NCI-H226 (cell line): ENCODE data around the gene TEX19.

Experiments
- DNase-seq: peaks from one replicate; pipeline ENCODE4 v3.0.0-alpha.2; 2015

The TEX19 gene

GRCh38 chr17:82322526-82323453, 36.3 kb upstream of the TEX19 start:
- DNase-seq: no peak

- no peak for DNase-seq
These were observed 35.4 kb upstream of the TEX19 start for GRCh38 chr17:82323514-82324234.

- DNase-seq: no peak
These were observed 34.3 kb upstream of the TEX19 start for GRCh38 chr17:82324566-82325285.

- DNase-seq: no peak
These were observed 33.5 kb upstream of the TEX19 start for GRCh38 chr17:82325286-82326180.

- no peak for DNase-seq
These were observed 31.8 kb upstream of the TEX19 start for GRCh38 chr17:82327289-82327688.

GRCh38 chr17:82327757-82328140, 31.3 kb upstream of the TEX19 start:
- no peak for DNase-seq

DNA sequence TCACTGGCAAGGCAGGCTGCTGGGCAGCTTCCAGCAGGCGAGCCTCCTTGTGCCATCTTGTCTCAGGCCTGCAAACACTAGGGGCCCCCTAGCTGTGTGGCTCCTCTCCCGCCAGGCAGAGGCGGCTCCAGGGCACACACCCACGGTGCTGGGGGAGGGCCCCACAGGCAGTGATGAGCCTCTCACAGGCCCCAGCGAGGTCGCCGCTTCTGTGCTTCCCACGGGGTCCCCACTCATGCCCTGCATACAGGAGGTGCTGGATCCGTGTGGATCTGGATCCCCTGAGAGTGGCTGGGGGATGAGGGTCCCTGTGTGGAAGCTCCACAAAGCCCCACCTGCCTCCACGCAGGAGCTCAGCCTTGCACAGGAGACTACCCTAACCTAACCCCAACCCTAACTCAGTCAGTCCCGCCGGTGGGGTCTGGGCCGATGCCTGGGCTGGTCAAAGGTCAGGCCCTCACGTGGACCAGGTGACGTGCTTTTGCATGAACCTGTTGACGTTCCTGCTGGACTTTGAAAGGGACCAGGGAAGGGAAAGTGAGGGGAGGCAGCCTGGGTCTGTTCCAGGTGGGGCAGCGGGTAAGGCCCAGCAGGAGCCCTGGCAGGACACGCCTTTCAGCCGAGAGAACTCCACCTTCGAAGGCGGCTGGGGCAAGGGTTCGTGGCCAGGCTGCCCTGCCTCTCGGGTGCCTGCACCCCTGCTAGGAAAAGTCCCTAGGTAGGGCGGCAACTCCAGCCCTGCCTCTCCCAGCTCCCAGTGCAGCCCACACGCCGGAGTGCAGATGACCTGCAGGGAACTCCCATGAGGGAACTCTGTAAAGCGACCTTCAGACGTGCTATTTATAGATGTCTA, 30.7 kb upstream of the TEX19 start:
- DNase-seq: no peak

DNA sequence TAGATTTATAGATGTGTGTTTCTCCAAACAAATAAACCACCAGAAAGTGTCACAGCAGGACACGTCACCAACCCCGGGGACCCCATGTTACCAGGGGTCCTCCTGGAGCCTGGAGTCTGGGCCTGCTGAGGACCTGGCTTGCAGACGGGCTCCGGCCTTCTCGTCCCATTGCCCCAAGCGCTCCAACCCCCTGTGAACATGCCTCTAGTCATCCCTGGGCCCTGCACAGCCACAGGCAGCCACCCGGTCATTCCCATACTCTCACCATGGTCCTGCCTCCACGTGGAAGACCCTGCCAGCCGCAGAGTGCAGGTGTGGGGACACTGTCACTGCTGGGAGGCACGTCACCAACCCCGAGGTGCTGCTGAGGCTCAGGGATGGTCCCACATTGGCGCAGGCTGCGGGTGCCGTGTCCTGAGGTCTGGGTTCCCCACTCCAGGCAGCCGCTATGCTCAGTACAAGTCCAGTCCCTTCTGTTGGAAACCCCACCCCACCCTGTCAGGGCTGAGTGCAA, 30.0 kb upstream of the TEX19 start:
- DNase-seq: no peak

GRCh38 chr17:82329683-82330321, 29.2 kb upstream of the TEX19 start:
- no peak for DNase-seq

DNA sequence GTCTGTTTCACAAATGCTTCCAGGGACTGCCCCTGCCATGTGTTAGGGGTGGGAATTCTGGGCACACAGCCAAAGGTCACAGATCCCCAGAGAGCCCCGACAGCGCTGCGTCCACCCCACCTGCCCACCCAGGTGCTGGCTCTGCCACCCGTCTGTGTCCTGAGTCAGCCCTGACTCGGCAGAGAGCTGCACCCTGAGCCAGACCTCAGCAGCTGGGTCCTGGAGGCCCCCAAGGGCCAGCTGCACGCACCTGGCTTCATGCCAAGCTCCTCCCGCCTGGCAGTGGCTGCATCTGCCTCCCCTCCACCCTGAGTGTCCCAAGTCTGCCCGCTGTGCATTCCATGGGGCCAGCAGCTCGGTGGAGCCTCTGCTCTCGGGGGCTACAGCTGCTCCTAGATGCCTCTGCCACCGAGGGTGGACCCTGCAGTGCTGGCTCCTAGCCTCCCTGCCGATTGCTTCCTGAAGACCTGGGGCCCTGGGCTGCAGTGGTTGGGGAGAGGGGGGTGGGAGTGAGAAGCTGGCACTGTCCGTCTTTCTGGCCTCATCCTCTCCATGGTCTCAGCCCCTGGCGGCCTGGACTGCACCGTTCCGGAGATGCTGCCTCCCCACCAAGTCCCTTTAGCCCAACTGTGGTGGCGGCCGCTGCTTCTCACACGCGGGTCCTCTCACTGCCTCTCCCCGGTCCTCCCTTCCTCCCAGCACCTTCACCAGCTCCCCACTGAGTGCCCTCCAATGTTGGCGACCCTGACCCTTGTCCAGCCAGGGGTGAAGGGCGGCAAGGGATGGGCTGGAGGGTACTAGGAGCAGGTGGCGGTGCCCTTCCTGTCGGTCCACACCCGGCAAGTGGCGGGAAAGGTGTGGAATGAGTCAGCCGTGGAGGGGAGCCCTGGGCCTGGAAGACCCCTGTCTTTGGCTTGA, 28.5 kb upstream of the TEX19 start:
- DNase-seq: no peak

DNA sequence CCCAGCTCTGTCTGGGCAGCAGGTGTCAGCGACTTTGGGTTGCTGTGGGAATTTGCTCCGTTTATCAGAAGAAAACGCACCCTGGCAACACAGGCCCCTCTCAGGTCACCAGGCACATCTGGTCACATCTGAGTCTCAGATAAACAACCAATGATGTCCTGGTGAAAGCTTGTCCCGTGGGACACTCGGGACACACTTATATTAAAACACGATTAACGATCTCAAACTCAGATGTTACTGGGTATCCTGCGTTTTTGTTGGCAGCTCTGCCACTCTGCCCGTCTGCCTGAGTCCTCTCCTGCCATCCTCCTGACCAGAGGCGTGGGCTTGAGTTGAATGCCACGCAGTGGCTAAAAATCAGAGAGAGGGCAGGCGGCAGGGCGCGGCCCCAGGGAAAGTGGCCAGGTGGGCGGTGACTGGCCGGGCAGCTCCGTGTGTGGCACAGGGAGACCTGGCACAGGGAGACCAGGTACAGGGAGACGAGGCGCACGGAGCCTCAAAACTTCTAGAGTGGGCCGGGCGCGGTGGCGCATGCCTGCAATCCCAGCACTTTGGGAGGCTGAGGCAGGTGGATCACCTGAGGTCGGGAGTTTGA, 27.6 kb upstream of the TEX19 start:
- DNase-seq: no peak

- DNase-seq: peak; percentile 71
These were observed 26.3 kb upstream of the TEX19 start for GRCh38 chr17:82332669-82333278.

DNA sequence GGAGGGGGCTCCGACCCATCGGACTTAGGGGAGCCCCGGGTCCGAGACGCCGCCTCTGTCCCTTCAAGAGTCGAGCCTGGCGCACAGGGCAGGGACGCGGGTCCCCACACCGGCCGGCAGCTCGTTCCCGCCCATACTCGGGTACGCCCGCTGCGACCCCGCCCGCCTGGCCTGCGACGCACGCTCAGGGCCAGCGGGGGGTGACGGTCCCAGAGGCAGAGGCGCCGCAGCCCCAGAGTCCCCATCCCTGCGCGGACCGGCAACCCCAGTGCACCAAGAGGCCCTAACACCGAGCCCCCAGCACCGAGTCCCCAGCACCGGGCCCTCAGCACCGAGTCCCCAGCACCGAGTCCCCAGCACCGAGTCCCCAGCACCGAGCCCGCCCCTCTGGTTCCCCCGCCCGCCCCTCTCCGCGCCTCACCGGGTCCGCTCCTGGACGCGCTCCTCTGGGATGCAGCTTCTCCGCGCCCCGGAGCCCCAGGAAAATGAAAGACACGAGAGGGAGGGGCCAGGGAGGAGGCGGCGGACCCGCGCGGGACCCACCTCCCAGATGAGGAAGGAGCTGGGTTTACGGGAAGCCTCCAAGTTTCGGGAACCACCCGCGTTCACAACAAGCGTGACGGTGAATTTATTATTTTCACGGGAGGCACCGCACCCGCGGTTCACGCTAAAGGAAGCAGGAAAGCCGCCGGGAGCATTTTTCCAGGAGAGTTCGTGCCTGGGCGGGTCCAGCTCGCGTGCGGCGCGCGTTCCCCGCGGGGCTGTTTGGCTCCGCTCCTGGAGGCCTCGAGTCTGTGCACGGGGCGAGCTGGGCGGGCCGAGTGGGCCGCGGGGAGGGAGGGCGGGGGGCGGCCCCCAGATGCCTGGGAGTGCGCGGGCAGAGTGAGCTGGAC, 25.5 kb upstream of the TEX19 start, which contains the start of gene SECTM1:
SECTM1 (minus strand) TSS at position 488 of the 893 bp plus-strand sequence. CDS start 6,526 bp downstream, outside the sequence.
- peak; percentile 45 for DNase-seq

DNA sequence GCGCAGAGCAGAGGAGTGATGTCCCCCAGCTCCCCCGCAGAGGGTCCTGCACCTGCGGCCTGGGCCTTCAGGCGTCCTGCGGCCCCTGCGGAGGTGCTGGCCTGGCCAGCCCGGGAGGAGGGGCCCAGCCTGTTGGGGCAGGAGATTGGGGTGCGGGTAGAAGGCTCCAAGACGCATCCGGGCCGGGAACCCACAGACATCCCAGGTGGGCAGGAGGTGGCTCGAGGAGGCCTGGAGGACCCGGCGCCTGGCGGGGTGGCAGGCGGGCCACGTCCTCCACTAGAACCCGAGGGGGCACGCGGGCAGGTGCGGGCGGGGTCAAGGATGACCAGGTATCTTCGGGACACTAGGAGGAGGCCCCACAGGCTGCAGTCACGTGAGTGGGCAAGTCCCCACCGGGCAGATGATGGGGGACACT, 24.8 kb upstream of the TEX19 start:
- DNase-seq: no peak

DNA sequence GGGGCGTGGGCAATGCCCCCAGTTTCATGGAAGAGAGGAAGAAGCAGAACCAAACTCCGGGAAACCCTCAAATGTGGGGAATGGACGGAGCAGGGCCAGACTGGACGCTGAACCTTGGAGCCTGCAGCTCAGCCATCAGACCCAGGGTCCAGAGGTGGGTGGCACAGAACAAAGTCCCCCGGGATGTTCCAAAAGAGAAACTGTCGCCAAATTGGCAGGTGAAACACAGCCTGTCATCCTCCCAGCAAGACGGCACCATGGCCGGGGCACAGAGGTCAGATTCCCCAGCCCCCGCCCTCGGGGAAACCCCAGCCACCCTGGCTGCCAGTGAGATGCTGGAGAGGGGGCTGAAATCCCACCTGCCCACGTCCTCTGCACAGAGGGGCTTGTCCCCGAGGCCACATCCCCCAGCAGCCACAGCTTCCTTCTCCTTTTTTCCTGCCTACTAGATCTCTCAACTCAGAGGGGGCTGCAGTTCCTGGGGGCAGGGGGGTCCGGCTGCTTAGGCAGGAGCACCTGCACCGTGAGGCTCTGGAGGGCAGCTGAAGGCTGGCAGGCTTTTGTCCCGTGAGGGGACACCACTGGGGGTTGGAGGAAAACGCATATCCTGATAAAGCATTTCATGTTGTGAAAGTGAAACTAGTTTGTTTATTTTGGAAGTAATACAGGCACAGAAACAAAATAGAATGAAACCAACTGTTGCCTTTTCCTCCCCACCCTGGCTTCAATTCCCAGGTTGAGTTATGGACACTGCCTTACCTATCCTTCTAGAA, 24.2 kb upstream of the TEX19 start:
- DNase-seq: no peak

GRCh38 chr17:82338858-82339633, 20.0 kb upstream of the TEX19 start:
- DNase-seq: peak; percentile 86
